B cell (primary cell): ENCODE measurements around the gene SNTG2. TPM values are rescaled to one million over a fixed set of nuclear protein-coding genes. Genes with fewer than 3 reads are reported as not detected.

Experiments
- ATAC-seq: fragments of 200-7000 bp; cut with Tn5 transposase; one replicate; pipeline ENCODE4 v1.10.0; 2021; ENCODE audit warnings: low read depth, mild to moderate bottlenecking, moderate number of reproducible peaks, moderate library complexity
- CTCF ChIA-PET: fragments of 350-600 bp; sonication (Branson Sonifier 250); formaldehyde crosslinking; loops from one replicate; lab custom pipeline; 2021; ENCODE audit warnings: antibody characterized with exemption, inconsistent platforms; lab: Charles Lee
- POLR2A ChIA-PET: fragments of 350-600 bp; sonication (Branson Sonifier 250); formaldehyde crosslinking; loops from one replicate; lab custom pipeline; 2021; ENCODE audit warnings: antibody characterized with exemption; lab: Charles Lee
- DNase-seq: peaks from one replicate; pipeline ENCODE4 v3.0.0; 2013
- H2AFZ ChIP-seq: 2 replicates; pipeline ENCODE4 v1.6.1; 2012; ENCODE audit warnings: mild to moderate bottlenecking, low read depth, low read length; ENCODE audit not compliant: insufficient read depth, poor library complexity, severe bottlenecking
- H3K27ac ChIP-seq, 2 donors: 1 replicate in 1 of 2; 2 replicates in 1 of 2; pipeline ENCODE4 v1.5.1; 2012 to 2013; ENCODE audit warnings: low read length in 2 of 2, mild to moderate bottlenecking in 2 of 2, moderate library complexity in 1 of 2
- H3K27me3 ChIP-seq, 4 experiments: fragments of 200-600 bp in 1 of 4; sonication (generic) in 1 of 4; replicated peaks in 1 of 4; 1 replicate in 2 of 4; 2 replicates in 2 of 4; pipeline versions ENCODE4 v1.6.1 to v1.7.0; 2013 to 2016; ENCODE audit warnings: low read length in 3 of 4, mild to moderate bottlenecking in 2 of 4, mixed read lengths in 1 of 4, moderate library complexity in 1 of 4; ENCODE audit not compliant: insufficient read depth in 4 of 4, control insufficient read depth in 3 of 4; ENCODE audit errors: control extremely low read depth in 1 of 4
- H3K36me3 ChIP-seq, 2 experiments: replicated peaks in 1 of 2; 1 replicate in 1 of 2; 2 replicates in 1 of 2; pipeline versions ENCODE4 v1.6.1 to v1.7.1; 2013; ENCODE audit warnings: low read length in 1 of 2; ENCODE audit not compliant: insufficient read depth in 2 of 2, control insufficient read depth in 1 of 2; ENCODE audit errors: control extremely low read depth in 1 of 2, extremely low read depth in 1 of 2
- H3K4me1 ChIP-seq, 2 donors: fragments of 200-600 bp in 1 of 2; sonication (generic) in 1 of 2; 1 replicate in 1 of 2; 2 replicates in 1 of 2; pipeline versions ENCODE4 v1.5.1 to v1.6.1; 2013 to 2017; ENCODE audit warnings: low read length in 2 of 2; ENCODE audit not compliant: control insufficient read depth in 2 of 2, insufficient read depth in 2 of 2
- H3K4me2 ChIP-seq: replicated peaks from 2 replicates; pipeline ENCODE3; 2012; ENCODE audit warnings: mild to moderate bottlenecking, low read depth, low read length; ENCODE audit not compliant: poor library complexity, severe bottlenecking
- H3K4me3 ChIP-seq, 5 experiments: fragments of 200-600 bp in 1 of 5; sonication (generic) in 1 of 5; 1 replicate in 3 of 5; 2 replicates in 2 of 5; pipeline versions ENCODE4 v1.5.1 to v1.7.0; 2011 to 2016; ENCODE audit warnings: low read length in 4 of 5, mild to moderate bottlenecking in 4 of 5, low read depth in 2 of 5, control low read depth in 1 of 5, moderate library complexity in 1 of 5; ENCODE audit not compliant: insufficient read depth in 1 of 5; ENCODE audit errors: control extremely low read depth in 1 of 5, extremely low read depth in 1 of 5
- H3K79me2 ChIP-seq: fragments of 200-600 bp; sonication (generic); one replicate; pipeline ENCODE4 v1.6.0; 2016; ENCODE audit warnings: low read length; ENCODE audit not compliant: control insufficient read depth, insufficient read depth
- H3K9ac ChIP-seq: fragments of 200-600 bp; sonication (generic); 2 replicates; pipeline ENCODE4 v1.6.1; 2017; ENCODE audit warnings: mild to moderate bottlenecking, low read length, moderate library complexity
- H3K9me3 ChIP-seq, 3 donors: one replicate each; pipeline versions ENCODE4 v1.6.1 to v1.7.1; 2013; ENCODE audit warnings: low read length in 2 of 3; ENCODE audit not compliant: control insufficient read depth in 2 of 3, insufficient read depth in 1 of 3; ENCODE audit errors: control extremely low read depth in 1 of 3
- H4K20me1 ChIP-seq: 2 replicates; pipeline ENCODE4 v1.6.0; 2012; ENCODE audit warnings: mild to moderate bottlenecking, low read length; ENCODE audit not compliant: insufficient read depth, control insufficient read depth, poor library complexity, severe bottlenecking
- H3K27ac Mint-ChIP-seq: one replicate; pipeline ENCODE4 v1.8.0; 2021; ENCODE audit warnings: mixed read lengths
- H3K27me3 Mint-ChIP-seq: one replicate; pipeline ENCODE4 v1.8.0; 2021; ENCODE audit warnings: mixed read lengths
- H3K4me1 Mint-ChIP-seq: one replicate; pipeline ENCODE4 v1.8.0; 2021; ENCODE audit warnings: mixed read lengths
- H3K4me3 Mint-ChIP-seq: one replicate; pipeline ENCODE4 v1.8.0; 2021; ENCODE audit warnings: mixed read lengths
- H3K9me3 Mint-ChIP-seq: one replicate; pipeline ENCODE4 v1.8.0; 2022; ENCODE audit warnings: mixed read lengths; ENCODE audit not compliant: insufficient read depth
- EZH2 ChIP-seq: IDR thresholded peaks from 2 replicates; pipeline ENCODE4 v1.6.1; 2012; ENCODE audit warnings: borderline replicate concordance, low read depth, mild to moderate bottlenecking, moderate library complexity, low read length; ENCODE audit not compliant: insufficient read depth, poor library complexity, severe bottlenecking
- WGBS: methylation state at CpG from one replicate; pipeline ENCODE4 v1.1.5; 2013; ENCODE audit warnings: missing lambda C conversion rate; ENCODE audit not compliant: insufficient coverage; 5-methylcytosine and 5-hydroxymethylcytosine counted together
- intact Hi-C: fragments of 100-400 bp; cut with micrococcal nuclease; formaldehyde crosslinking; loops from one replicate; pipeline ENCODE4 v1.10.0; 2022
- polyA plus RNA-seq: library from polyadenylated mRNA; depleted of rRNA; stranded (reverse); fragments of >200 nt; gene quantifications from 2 replicates; pipeline ENCODE4 v1.2.3, GENCODE V29; 2012
- total RNA-seq, 2 donors: library from RNA; stranded (reverse); fragments of 120-200 nt in 1 of 2; gene quantifications; 1 replicate in 1 of 2; 2 replicates in 1 of 2; pipeline versions ENCODE4 v1.2.3 to v1.2.4, GENCODE V29; 2013 to 2022
- TF ChIP-seq, protein P1 (sequence below): fragments of 200-600 bp; IDR thresholded peaks from one replicate; pipeline ENCODE4 v1.8.0; 2022; ENCODE audit warnings: antibody characterized with exemption, mild to moderate bottlenecking

Gene SNTG2
- total and polyA plus RNA-seq, 2 donors (not counting 1 experiment from before 2014, with no cell fraction given), result 2.1 to 2.4 TPM

DNA sequence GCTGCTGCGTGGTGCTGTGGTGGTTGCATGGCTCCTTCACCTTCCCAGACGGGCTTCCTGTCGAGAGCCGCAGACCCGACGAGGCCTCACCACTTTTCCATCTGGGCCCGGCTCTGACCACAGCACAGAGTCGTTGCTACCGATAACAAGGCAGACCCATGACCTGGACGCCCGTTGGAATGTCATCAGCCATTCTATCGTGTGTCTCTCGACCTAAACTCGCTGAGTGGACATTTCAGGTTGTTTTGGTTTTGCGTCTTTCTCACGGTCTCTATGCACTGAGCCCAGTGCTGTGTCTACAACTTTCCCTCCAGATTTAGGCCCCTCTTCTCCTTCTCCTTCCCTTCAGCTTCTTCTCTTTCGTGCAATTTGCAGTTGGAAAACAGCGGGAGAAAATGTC is 257.9 kb downstream of the SNTG2 start:
- Mint-ChIP-seq H3K4me1 (peaks cover 20% of the 10 kb centered on the region), H3K4me3 (no peak overlapping the region)

DNA sequence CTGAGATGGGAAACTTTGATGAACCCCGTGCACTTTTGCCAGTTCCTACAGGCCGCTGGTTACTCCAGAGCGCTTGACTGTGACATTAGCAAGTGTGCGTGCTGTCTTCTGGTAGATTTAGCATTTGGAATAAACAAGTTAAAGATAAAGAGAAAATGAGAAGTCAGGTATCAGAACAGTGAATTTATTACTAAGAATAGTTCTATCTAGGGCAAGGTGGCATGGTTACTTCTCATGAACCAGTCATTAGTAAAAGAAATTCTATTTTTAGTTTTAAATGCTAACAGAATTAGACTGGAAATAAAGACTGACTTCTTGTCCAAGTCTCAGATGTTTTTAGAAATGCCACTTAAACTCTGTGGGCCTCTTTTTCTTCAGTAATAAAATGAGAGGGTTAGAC is 258.6 kb downstream of the SNTG2 start:
- no peak overlapping the region for H3K4me3 Mint-ChIP-seq

More for the DNA sequence above, 257.9 kb downstream of the SNTG2 start:
- H4K20me1 ChIP-seq, result no peaks in the 10 kb centered on the region
- H3K4me2 ChIP-seq, result peak overlapping the region; percentile 29
- peaks cover 0 to 18% of the 10 kb centered on the region in 2 donors for H3K4me1 ChIP-seq
- intact Hi-C loops, result no loop called here
- DNase-seq, result no peak
- Mint-ChIP-seq H3K27ac (no peak overlapping the region), H3K27me3 (no peaks in the 10 kb centered on the region), H3K9me3 (peaks cover 3% of the 10 kb centered on the region)
- ChIA-PET POLR2A (no interaction called here), CTCF (no interaction called here)
- no peak for ATAC-seq
- no peak overlapping the region for H3K4me3 ChIP-seq
- H3K79me2 ChIP-seq, result no peaks in the 10 kb centered on the region
- H3K36me3 ChIP-seq, result no peaks in the 10 kb centered on the region
- peaks cover under 1 to 10% (median 6%) of the 10 kb centered on the region in 3 donors for H3K9me3 ChIP-seq
- no peaks in the 10 kb centered on the region for H3K27me3 ChIP-seq
- H2AFZ ChIP-seq, result no peak overlapping the region
- TF ChIP-seq, protein P1, sequence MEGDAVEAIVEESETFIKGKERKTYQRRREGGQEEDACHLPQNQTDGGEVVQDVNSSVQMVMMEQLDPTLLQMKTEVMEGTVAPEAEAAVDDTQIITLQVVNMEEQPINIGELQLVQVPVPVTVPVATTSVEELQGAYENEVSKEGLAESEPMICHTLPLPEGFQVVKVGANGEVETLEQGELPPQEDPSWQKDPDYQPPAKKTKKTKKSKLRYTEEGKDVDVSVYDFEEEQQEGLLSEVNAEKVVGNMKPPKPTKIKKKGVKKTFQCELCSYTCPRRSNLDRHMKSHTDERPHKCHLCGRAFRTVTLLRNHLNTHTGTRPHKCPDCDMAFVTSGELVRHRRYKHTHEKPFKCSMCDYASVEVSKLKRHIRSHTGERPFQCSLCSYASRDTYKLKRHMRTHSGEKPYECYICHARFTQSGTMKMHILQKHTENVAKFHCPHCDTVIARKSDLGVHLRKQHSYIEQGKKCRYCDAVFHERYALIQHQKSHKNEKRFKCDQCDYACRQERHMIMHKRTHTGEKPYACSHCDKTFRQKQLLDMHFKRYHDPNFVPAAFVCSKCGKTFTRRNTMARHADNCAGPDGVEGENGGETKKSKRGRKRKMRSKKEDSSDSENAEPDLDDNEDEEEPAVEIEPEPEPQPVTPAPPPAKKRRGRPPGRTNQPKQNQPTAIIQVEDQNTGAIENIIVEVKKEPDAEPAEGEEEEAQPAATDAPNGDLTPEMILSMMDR, result no peak
- no peak for TF ChIP-seq EZH2
- no peak overlapping the region for H3K9ac ChIP-seq
- 93% methylated on average over 17 of the region's 18 CpGs for WGBS
- no peak overlapping the region for H3K27ac ChIP-seq

More for the DNA sequence above, 258.6 kb downstream of the SNTG2 start:
- H3K27me3 Mint-ChIP-seq, result no peaks in the 10 kb centered on the region
- H3K4me1 ChIP-seq, result peaks cover 0 to 18% of the 10 kb centered on the region in 2 donors
- peak overlapping the region; percentile 29 for H3K4me2 ChIP-seq
- peak overlapping the region in 1 of 2 donors; percentile 42 for H3K27ac ChIP-seq
- ChIA-PET CTCF (no interaction called here), POLR2A (no interaction called here)
- H3K79me2 ChIP-seq, result no peaks in the 10 kb centered on the region
- no peaks in the 10 kb centered on the region for H3K27me3 ChIP-seq
- H3K9me3 Mint-ChIP-seq, result peaks cover 3% of the 10 kb centered on the region
- DNase-seq, result no peak
- TF ChIP-seq EZH2, result no peak
- TF ChIP-seq, protein P1, result no peak
- peaks cover 20% of the 10 kb centered on the region for H3K4me1 Mint-ChIP-seq
- no peaks in the 10 kb centered on the region for H4K20me1 ChIP-seq
- no peak for ATAC-seq
- H2AFZ ChIP-seq, result no peak overlapping the region
- peaks cover 5 to 13% (median 12%) of the 10 kb centered on the region in 3 donors for H3K9me3 ChIP-seq
- H3K9ac ChIP-seq, result no peak overlapping the region
- H3K4me3 ChIP-seq, result no peak overlapping the region
- no peak overlapping the region for H3K27ac Mint-ChIP-seq
- WGBS, result 62% methylated on average over 2 of the region's 4 CpGs
- H3K36me3 ChIP-seq, result no peaks in the 10 kb centered on the region
- intact Hi-C loops, result no loop called here
